Measurements from ENCODE around the gene WASF2.

DNA sequence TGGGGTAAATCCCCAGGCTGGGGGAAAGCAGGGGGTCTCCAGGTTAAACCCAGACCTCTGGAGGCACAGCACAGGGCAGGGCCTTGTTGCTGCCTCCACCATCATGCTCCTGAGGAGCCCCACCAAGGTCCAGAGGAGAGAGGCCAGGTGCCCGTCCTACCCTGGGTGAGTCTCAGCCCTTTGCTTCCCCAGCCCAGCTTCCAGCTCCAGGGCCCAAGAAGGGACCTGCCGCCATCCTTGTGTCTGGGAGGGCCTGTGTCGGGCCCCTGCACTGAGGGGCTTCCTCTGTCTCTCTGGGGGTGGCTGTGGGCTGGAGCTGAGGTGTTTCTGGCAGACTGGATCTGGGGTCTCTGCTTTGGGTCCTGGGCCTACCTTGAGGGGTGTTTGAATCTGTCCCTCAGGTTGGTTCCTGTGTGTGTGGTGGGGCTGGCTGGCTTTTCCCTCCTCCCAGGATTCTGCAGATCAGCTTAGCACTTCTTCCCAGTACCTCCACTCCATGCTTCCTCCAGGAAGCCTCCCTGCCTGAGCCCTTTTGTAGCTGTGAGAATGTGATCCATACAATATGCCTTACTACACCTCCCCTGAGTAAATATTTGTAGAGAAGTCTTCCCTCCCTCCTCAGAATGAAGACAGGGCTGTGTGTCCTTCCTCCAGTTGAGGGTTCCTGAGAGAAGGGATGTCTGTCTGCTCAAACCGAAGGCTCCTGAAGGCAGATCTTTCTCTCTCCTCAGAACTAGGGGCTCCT is 91.4 kb downstream of the WASF2 start:
- TF ChIP-seq, protein P1, sequence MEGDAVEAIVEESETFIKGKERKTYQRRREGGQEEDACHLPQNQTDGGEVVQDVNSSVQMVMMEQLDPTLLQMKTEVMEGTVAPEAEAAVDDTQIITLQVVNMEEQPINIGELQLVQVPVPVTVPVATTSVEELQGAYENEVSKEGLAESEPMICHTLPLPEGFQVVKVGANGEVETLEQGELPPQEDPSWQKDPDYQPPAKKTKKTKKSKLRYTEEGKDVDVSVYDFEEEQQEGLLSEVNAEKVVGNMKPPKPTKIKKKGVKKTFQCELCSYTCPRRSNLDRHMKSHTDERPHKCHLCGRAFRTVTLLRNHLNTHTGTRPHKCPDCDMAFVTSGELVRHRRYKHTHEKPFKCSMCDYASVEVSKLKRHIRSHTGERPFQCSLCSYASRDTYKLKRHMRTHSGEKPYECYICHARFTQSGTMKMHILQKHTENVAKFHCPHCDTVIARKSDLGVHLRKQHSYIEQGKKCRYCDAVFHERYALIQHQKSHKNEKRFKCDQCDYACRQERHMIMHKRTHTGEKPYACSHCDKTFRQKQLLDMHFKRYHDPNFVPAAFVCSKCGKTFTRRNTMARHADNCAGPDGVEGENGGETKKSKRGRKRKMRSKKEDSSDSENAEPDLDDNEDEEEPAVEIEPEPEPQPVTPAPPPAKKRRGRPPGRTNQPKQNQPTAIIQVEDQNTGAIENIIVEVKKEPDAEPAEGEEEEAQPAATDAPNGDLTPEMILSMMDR (IDR thresholded peaks at IDR 0.05): no peak
- no peak for TF ChIP-seq ZFX (IDR thresholded peaks at IDR 0.05; ENCODE audit: borderline replicate concordance)
